ENCODE data around the gene MED22. TPM values are rescaled to one million over a fixed set of nuclear protein-coding genes. Genes with fewer than 3 reads are reported as not detected.
"Not testable (repeated sequence)": the region's sequence is repeated elsewhere in the genome, so short reads cannot be mapped to it uniquely, and the experiment has no call there.

Gene MED22
- total and polyA plus RNA-seq, 4 donors = 11.4 to 32.0 (median 20.1) TPM

DNA sequence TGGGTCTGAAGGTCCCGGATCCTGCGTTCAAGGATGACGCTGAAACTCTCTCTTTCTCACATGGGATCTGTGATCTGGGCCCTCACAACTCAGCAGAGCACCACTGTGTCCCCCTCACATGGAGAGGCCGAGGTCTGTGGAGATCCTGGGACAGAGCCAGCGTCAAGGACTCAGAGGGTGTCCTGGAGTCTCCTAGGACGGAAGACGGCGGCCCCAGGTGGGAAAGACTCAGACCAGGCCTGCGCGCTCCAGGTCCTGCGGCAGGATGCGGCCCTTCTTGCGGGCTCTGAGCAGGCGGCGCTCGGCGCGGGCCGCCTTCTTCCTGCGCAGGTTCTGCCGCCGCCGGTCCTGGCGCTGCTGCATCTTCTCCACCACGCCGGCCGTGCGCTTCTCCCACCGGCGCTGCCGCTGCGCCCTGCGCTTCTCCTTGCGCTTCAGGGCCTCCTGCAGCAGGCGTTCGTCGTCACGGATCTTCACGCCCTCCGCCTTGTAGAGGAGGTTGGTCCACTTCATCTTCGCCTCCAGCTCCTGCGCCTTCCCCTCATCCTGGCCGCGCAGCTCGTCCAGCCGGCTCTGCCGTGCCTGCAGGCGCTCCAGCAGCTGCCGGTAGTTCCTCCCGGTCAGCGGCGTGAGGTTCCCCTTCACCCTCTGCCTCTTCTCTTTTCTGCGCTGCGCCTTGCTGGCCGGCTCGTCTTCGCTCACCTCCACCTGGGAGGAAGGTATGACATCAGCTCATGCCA lies 16.1 kb downstream of the MED22 start:
- WGBS, 2 donors = 96 to 99% methylated on average over 55 to 57 of the region's 57 CpGs

DNA sequence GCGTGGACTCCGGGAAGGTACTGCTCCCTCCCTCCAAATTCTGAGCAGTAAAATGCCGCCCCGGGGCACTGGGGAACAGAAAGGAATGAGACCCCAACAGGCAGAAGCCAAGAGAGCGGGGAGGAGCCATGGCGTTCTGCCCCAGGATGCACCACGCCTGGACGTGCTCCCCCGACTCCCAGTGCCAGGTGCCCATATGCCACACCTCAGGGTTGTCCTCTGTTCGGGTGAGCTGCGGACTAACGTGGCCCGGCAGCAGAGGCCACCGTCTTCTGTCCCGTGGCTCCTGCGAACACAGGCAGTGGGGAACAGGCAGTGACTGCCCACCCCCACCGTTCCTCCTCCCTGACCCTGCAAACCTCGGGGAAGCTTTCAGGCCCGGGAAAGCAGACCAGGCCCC lies 16.7 kb downstream of the MED22 start:
- ATAC-seq (ENCODE audit: insufficient read depth, low FRiP score) (no peak), DNase-seq (no peak)
- peaks cover 0 to 10% (median 3%) of the 10 kb centered on the region in 5 donors for H3K4me1 ChIP-seq (ENCODE audit: control insufficient read depth in 5 of 5, insufficient read depth in 5 of 5, low read length in 5 of 5)
- no peak overlapping the region for H3K4me3 ChIP-seq
- peaks cover 14 to 38% (median 24%) of the 10 kb centered on the region in 4 donors for H3K36me3 ChIP-seq (ENCODE audit: control insufficient read depth in 4 of 4, insufficient read depth in 4 of 4, low read length in 4 of 4)
- 92 to 94% methylated on average over 19 of the region's 19 CpGs for WGBS, 2 donors
- no peak overlapping the region for H3K27ac ChIP-seq (ENCODE audit: low read depth in 1 of 2, low read length in 1 of 2)
- H3K9ac ChIP-seq (ENCODE audit: insufficient read depth in 1 of 2, low read length in 2 of 2) = no peak overlapping the region
- TF ChIP-seq, protein P1, sequence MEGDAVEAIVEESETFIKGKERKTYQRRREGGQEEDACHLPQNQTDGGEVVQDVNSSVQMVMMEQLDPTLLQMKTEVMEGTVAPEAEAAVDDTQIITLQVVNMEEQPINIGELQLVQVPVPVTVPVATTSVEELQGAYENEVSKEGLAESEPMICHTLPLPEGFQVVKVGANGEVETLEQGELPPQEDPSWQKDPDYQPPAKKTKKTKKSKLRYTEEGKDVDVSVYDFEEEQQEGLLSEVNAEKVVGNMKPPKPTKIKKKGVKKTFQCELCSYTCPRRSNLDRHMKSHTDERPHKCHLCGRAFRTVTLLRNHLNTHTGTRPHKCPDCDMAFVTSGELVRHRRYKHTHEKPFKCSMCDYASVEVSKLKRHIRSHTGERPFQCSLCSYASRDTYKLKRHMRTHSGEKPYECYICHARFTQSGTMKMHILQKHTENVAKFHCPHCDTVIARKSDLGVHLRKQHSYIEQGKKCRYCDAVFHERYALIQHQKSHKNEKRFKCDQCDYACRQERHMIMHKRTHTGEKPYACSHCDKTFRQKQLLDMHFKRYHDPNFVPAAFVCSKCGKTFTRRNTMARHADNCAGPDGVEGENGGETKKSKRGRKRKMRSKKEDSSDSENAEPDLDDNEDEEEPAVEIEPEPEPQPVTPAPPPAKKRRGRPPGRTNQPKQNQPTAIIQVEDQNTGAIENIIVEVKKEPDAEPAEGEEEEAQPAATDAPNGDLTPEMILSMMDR (IDR thresholded peaks at IDR 0.05; ENCODE audit: control extremely low read depth, extremely low read depth) = no peak
- no peaks in the 10 kb centered on the region for H3K9me3 ChIP-seq (ENCODE audit: control insufficient read depth in 4 of 4, insufficient read depth in 3 of 4, low read length in 3 of 4)
- no peaks in the 10 kb centered on the region for H3K27me3 ChIP-seq (ENCODE audit: control insufficient read depth in 3 of 3, insufficient read depth in 3 of 3, low read length in 2 of 3)

More for the DNA sequence above, 16.1 kb downstream of the MED22 start:
- Histone ChIP-seq H3K27me3 (ENCODE audit: control insufficient read depth in 3 of 3, insufficient read depth in 3 of 3, low read length in 2 of 3) (no peaks in the 10 kb centered on the region), H3K4me1 (ENCODE audit: control insufficient read depth in 5 of 5, insufficient read depth in 5 of 5, low read length in 5 of 5) (peaks cover 0 to 14% (median 3%) of the 10 kb centered on the region in 5 donors), H3K9ac (ENCODE audit: insufficient read depth in 1 of 2, low read length in 2 of 2) (no peak overlapping the region), H3K4me3 (no peak overlapping the region), H3K36me3 (ENCODE audit: control insufficient read depth in 4 of 4, insufficient read depth in 4 of 4, low read length in 4 of 4) (peaks cover 14 to 38% (median 24%) of the 10 kb centered on the region in 4 donors), H3K27ac (ENCODE audit: low read depth in 1 of 2, low read length in 1 of 2) (no peak overlapping the region), H3K9me3 (ENCODE audit: control insufficient read depth in 4 of 4, insufficient read depth in 3 of 4, low read length in 3 of 4) (no peaks in the 10 kb centered on the region)
- TF ChIP-seq, protein P1 (IDR thresholded peaks at IDR 0.05; ENCODE audit: control extremely low read depth, extremely low read depth) = no peak
- ATAC-seq (ENCODE audit: insufficient read depth, low FRiP score) = no peak
- DNase-seq = no peak

DNA sequence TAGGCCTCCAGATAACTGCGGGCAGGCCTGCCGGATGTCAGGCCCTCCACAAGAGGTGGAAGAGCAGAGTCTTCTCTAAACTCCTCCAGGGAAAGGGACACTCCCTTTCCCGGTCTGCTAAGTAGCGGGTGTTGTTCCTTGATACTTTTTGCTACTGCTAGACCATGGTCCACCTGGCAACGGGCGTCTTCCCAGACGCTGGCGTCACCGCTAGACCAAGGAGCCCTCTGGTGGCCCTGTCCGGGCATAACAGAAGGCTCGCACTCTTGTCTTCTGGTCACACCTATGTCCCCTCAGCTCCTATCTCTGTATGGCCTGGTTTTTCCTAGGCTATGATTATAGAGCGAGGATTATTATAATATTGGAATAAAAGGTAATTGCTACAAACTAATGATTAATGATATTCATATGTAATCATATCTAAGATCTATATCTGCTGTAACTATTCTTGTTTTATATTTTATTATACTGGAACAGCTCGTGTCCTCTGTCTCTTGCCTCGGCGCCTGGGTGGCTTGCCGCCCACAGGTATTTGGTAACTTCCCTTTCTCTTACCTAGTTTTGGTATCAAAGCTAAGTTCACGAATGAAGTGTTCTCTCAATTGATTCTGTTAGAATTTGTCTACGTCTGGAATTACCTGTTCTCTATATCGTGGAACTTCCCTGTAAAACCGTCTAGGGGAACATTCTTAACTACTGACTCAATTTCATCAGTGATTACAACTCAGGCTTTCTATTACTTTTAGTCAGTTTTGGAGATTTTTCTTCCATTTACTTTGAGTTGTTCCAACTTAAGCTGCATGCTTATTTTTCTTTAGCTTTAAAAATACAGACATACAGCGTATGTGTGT lies 18.4 kb downstream of the MED22 start:
- not testable (repeated sequence) for H3K4me3 ChIP-seq; DNase-seq; H3K9me3 ChIP-seq (ENCODE audit: control insufficient read depth in 4 of 4, insufficient read depth in 3 of 4, low read length in 3 of 4); H3K4me1 ChIP-seq (ENCODE audit: control insufficient read depth in 5 of 5, insufficient read depth in 5 of 5, low read length in 5 of 5); H3K27me3 ChIP-seq (ENCODE audit: control insufficient read depth in 3 of 3, insufficient read depth in 3 of 3, low read length in 2 of 3); ATAC-seq (ENCODE audit: insufficient read depth, low FRiP score); H3K27ac ChIP-seq (ENCODE audit: low read depth in 1 of 2, low read length in 1 of 2); H3K9ac ChIP-seq (ENCODE audit: insufficient read depth in 1 of 2, low read length in 2 of 2)
- 60 to 62% methylated on average over 21 of the region's 21 CpGs for WGBS, 2 donors
- H3K36me3 ChIP-seq (ENCODE audit: control insufficient read depth in 4 of 4, insufficient read depth in 4 of 4, low read length in 4 of 4) = peaks cover 14 to 38% (median 23%) of the 10 kb centered on the region in 4 donors
